HEK293T (cell line): Measurements from ENCODE around the gene COQ8A.

Experiments used
- ARNT ChIP-seq: fragments of 450-650 bp; IDR thresholded peaks from 2 replicates; pipeline ENCODE4 v1.6.1; 2017; ENCODE audit warnings: mild to moderate bottlenecking
- BHLHE40 ChIP-seq: fragments of 450-650 bp; IDR thresholded peaks from 2 replicates; pipeline ENCODE4 v1.6.1; 2016; ENCODE audit warnings: mild to moderate bottlenecking, moderate library complexity, borderline replicate concordance
- ELF4 ChIP-seq: fragments of 450-650 bp; IDR thresholded peaks from 2 replicates; pipeline ENCODE4 v1.6.1; 2017; ENCODE audit warnings: antibody characterized with exemption
- FOXA1 ChIP-seq: fragments of 450-650 bp; IDR thresholded peaks from 2 replicates; pipeline ENCODE4 v1.6.1; 2016; ENCODE audit warnings: mild to moderate bottlenecking
- FOXK2 ChIP-seq: fragments of 450-650 bp; IDR thresholded peaks from 2 replicates; pipeline ENCODE4 v1.6.1; 2016; ENCODE audit warnings: mild to moderate bottlenecking
- FOXM1 ChIP-seq: fragments of 450-650 bp; IDR thresholded peaks from 2 replicates; pipeline ENCODE4 v1.6.1; 2017; ENCODE audit warnings: mild to moderate bottlenecking, borderline replicate concordance
- L3MBTL2 ChIP-seq: fragments of 450-650 bp; conservative IDR thresholded peaks from 2 replicates; pipeline ENCODE4 v1.6.1; 2016; ENCODE audit warnings: mild to moderate bottlenecking
- LEF1 ChIP-seq: fragments of 450-650 bp; IDR thresholded peaks from 2 replicates; pipeline ENCODE4 v1.6.1; 2017; ENCODE audit warnings: mild to moderate bottlenecking, borderline replicate concordance
- NFRKB ChIP-seq: fragments of 450-650 bp; IDR thresholded peaks from 2 replicates; pipeline ENCODE4 v1.6.1; 2016; ENCODE audit warnings: mild to moderate bottlenecking, moderate library complexity
- PKNOX1 ChIP-seq: fragments of 450-650 bp; IDR thresholded peaks from 2 replicates; pipeline ENCODE4 v1.6.1; 2016
- SP1 ChIP-seq: fragments of 450-650 bp; IDR thresholded peaks from 2 replicates; pipeline ENCODE4 v1.6.1; 2017
- SUZ12 ChIP-seq: fragments of 450-650 bp; IDR thresholded peaks from 2 replicates; pipeline ENCODE4 v1.6.1; 2016; ENCODE audit warnings: mild to moderate bottlenecking
- ZNF384 ChIP-seq: fragments of 450-650 bp; IDR thresholded peaks from 2 replicates; pipeline ENCODE4 v1.6.1; 2016

- no peak for TF ChIP-seq SUZ12
- TF ChIP-seq L3MBTL2: no peak
- no peak for TF ChIP-seq ARNT
- no peak for TF ChIP-seq PKNOX1
- no peak for TF ChIP-seq ELF4
- TF ChIP-seq FOXK2: no peak
- no peak for TF ChIP-seq BHLHE40
- no peak for TF ChIP-seq FOXA1
- TF ChIP-seq ZNF384: no peak
- no peak for TF ChIP-seq SP1
- TF ChIP-seq NFRKB: no peak
- no peak for TF ChIP-seq LEF1
- no peak for TF ChIP-seq FOXM1
Observed at GRCh38 chr1:226967665-226968064, 27.6 kb downstream of the COQ8A start.
